Trophoblast cell (in vitro differentiated cells and primary cell): ENCODE data around the gene PITX2.
A peak's percentile ranks its signal among the peaks of the same experiment; 100 is the strongest.

Experiments used
- DNase-seq, 2 donors: peaks; one replicate each; pipeline ENCODE4 v3.0.0-alpha.2; 2016
- H2AFZ ChIP-seq: 2 replicates; pipeline ENCODE4 v1.6.1; 2013; ENCODE audit warnings: low read length, moderate library complexity, mild to moderate bottlenecking; ENCODE audit not compliant: insufficient read depth, poor library complexity
- H2AK5ac ChIP-seq: 2 replicates; pipeline ENCODE4 v1.6.1; 2013; ENCODE audit warnings: mild to moderate bottlenecking, low read length
- H2BK120ac ChIP-seq: 2 replicates; pipeline ENCODE4 v1.6.1; 2013; ENCODE audit warnings: low read length, mild to moderate bottlenecking, moderate library complexity; ENCODE audit not compliant: insufficient read depth, poor library complexity
- H2BK12ac ChIP-seq: 2 replicates; pipeline ENCODE4 v1.6.1; 2013; ENCODE audit warnings: mild to moderate bottlenecking, low read length, moderate library complexity
- H2BK5ac ChIP-seq: 2 replicates; pipeline ENCODE4 v1.6.1; 2013; ENCODE audit warnings: low read length, low read depth, moderate library complexity, mild to moderate bottlenecking; ENCODE audit not compliant: poor library complexity
- H3K14ac ChIP-seq: 2 replicates; pipeline ENCODE4 v1.6.1; 2013; ENCODE audit warnings: mild to moderate bottlenecking, low read length
- H3K18ac ChIP-seq: 2 replicates; pipeline ENCODE4 v1.6.1; 2013; ENCODE audit warnings: mild to moderate bottlenecking, low read length
- H3K23ac ChIP-seq: 2 replicates; pipeline ENCODE4 v1.6.1; 2013; ENCODE audit warnings: low read length
- H3K27ac ChIP-seq: 2 replicates; pipeline ENCODE4 v1.5.1; 2013; ENCODE audit warnings: low read depth, mild to moderate bottlenecking, inconsistent platforms, low read length, moderate library complexity
- H3K27me3 ChIP-seq: 2 replicates; pipeline ENCODE4 v1.6.1; 2013; ENCODE audit warnings: inconsistent platforms, mild to moderate bottlenecking, low read length, moderate library complexity; ENCODE audit not compliant: insufficient read depth
- H3K36me3 ChIP-seq, 2 experiments: 1 replicate in 1 of 2; 2 replicates in 1 of 2; pipeline ENCODE4 v1.6.1; 2013; ENCODE audit warnings: low read length in 2 of 2, mild to moderate bottlenecking in 2 of 2, moderate library complexity in 1 of 2; ENCODE audit not compliant: insufficient read depth in 2 of 2, control insufficient read depth in 1 of 2
- H3K4ac ChIP-seq: 2 replicates; pipeline ENCODE4 v1.6.1; 2013; ENCODE audit warnings: low read depth, mild to moderate bottlenecking, low read length, moderate library complexity
- H3K4me1 ChIP-seq, 2 experiments: 1 replicate in 1 of 2; 2 replicates in 1 of 2; pipeline ENCODE4 v1.6.1; 2013; ENCODE audit warnings: low read length in 2 of 2, mild to moderate bottlenecking in 2 of 2, moderate library complexity in 1 of 2; ENCODE audit not compliant: insufficient read depth in 2 of 2, control insufficient read depth in 1 of 2
- H3K4me2 ChIP-seq: 2 replicates; pipeline ENCODE4 v1.6.1; 2013; ENCODE audit warnings: inconsistent platforms, mild to moderate bottlenecking, low read length, moderate library complexity
- H3K4me3 ChIP-seq: 2 replicates; pipeline ENCODE4 v1.5.1; 2013; ENCODE audit warnings: mild to moderate bottlenecking, low read depth, low read length, inconsistent platforms
- H3K79me1 ChIP-seq: one replicate; pipeline ENCODE4 v1.6.1; 2013; ENCODE audit warnings: low read length
- H3K79me2 ChIP-seq: 2 replicates; pipeline ENCODE4 v1.6.1; 2013; ENCODE audit warnings: low read length, mild to moderate bottlenecking; ENCODE audit not compliant: control insufficient read depth, insufficient read depth, poor library complexity
- H3K9ac ChIP-seq: 2 replicates; pipeline ENCODE4 v1.6.1; 2013; ENCODE audit warnings: mild to moderate bottlenecking, low read length
- H3K9me3 ChIP-seq: 2 replicates; pipeline ENCODE4 v1.6.1; 2013; ENCODE audit warnings: low read depth, mild to moderate bottlenecking, control low read depth, inconsistent platforms, low read length; ENCODE audit not compliant: insufficient read depth
- H4K12ac ChIP-seq: 2 replicates; pipeline ENCODE4 v1.6.1; 2013; ENCODE audit warnings: low read depth, mild to moderate bottlenecking, low read length, moderate library complexity
- H4K8ac ChIP-seq: 2 replicates; pipeline ENCODE4 v1.6.1; 2013; ENCODE audit warnings: low read depth, mild to moderate bottlenecking, low read length, moderate library complexity
- H4K91ac ChIP-seq: one replicate; pipeline ENCODE4 v1.6.1; 2013; ENCODE audit warnings: low read depth, mild to moderate bottlenecking, low read length, moderate library complexity
- WGBS: extraction: QIAGEN DNeasy Blood & Tissue Kit; methylation state at CpG from one replicate; pipeline ENCODE4 v1.1.7; 2013; ENCODE audit warnings: missing lambda C conversion rate; ENCODE audit not compliant: insufficient read length, insufficient coverage; ENCODE audit errors: extremely low coverage; 5-methylcytosine and 5-hydroxymethylcytosine counted together

The PITX2 gene

GRCh38 chr4:110629780-110630687 is 7.2 kb upstream of the PITX2 start:
- no peak overlapping the region for H3K14ac ChIP-seq
- no CpG with 5 or more reads among the region's 26 CpGs for WGBS

GRCh38 chr4:110629214-110629754 is 6.4 kb upstream of the PITX2 start:
- Histone ChIP-seq H2BK5ac (no peak overlapping the region), H3K27ac (no peak overlapping the region), H4K91ac (no peak overlapping the region), H3K4me2 (no peak overlapping the region), H3K9ac (no peak overlapping the region), H3K14ac (no peak overlapping the region), H3K4me1 (peaks cover 8 to 10% of the 10 kb centered on the region in 2 experiments), H4K8ac (no peak overlapping the region), H3K36me3 (no peaks in the 10 kb centered on the region), H3K79me1 (no peaks in the 10 kb centered on the region), H2BK12ac (no peak overlapping the region), H2AK5ac (no peak overlapping the region), H2BK120ac (no peak overlapping the region), H3K4ac (no peak overlapping the region), H3K4me3 (no peak overlapping the region), H4K12ac (no peak overlapping the region), H3K79me2 (no peaks in the 10 kb centered on the region), H3K23ac (no peak overlapping the region), H2AFZ (no peak overlapping the region), H3K27me3 (peaks cover 82% of the 10 kb centered on the region), H3K18ac (no peak overlapping the region), H3K9me3 (peaks cover 6% of the 10 kb centered on the region)
- DNase-seq = no peak
- WGBS = no CpG with 5 or more reads among the region's 36 CpGs

More at GRCh38 chr4:110629780-110630687, 7.2 kb upstream of the PITX2 start:
- Histone ChIP-seq H2BK12ac (no peak overlapping the region), H2BK5ac (no peak overlapping the region), H3K9ac (no peak overlapping the region), H3K4ac (no peak overlapping the region), H3K27ac (no peak overlapping the region), H3K4me3 (no peak overlapping the region), H4K8ac (no peak overlapping the region), H3K23ac (no peak overlapping the region), H3K36me3 (no peaks in the 10 kb centered on the region), H4K12ac (no peak overlapping the region), H3K79me1 (no peaks in the 10 kb centered on the region), H3K4me2 (peak overlapping the region; percentile 26), H3K79me2 (no peaks in the 10 kb centered on the region), H3K27me3 (peaks cover 82% of the 10 kb centered on the region), H3K9me3 (peaks cover 6% of the 10 kb centered on the region), H3K4me1 (peaks cover 8 to 10% of the 10 kb centered on the region in 2 experiments), H2BK120ac (no peak overlapping the region), H2AK5ac (no peak overlapping the region), H4K91ac (no peak overlapping the region), H2AFZ (no peak overlapping the region), H3K18ac (no peak overlapping the region)
- no peak for DNase-seq

GRCh38 chr4:110628663-110629213 is 5.9 kb upstream of the PITX2 start:
- Histone ChIP-seq H2AFZ (no peak overlapping the region), H3K27me3 (peaks cover 79% of the 10 kb centered on the region), H3K23ac (no peak overlapping the region), H2BK12ac (no peak overlapping the region), H3K9ac (no peak overlapping the region), H2BK120ac (no peak overlapping the region), H2AK5ac (no peak overlapping the region), H3K14ac (no peak overlapping the region), H3K4me2 (peak overlapping the region; percentile 30), H4K8ac (no peak overlapping the region), H3K4me3 (no peak overlapping the region), H3K18ac (no peak overlapping the region), H3K79me1 (no peaks in the 10 kb centered on the region), H3K4me1 (peaks cover 8 to 10% of the 10 kb centered on the region in 2 experiments), H3K27ac (no peak overlapping the region), H3K4ac (no peak overlapping the region), H3K36me3 (no peaks in the 10 kb centered on the region), H3K9me3 (peaks cover 6% of the 10 kb centered on the region), H2BK5ac (no peak overlapping the region), H4K91ac (no peak overlapping the region), H4K12ac (no peak overlapping the region), H3K79me2 (no peaks in the 10 kb centered on the region)
- WGBS = no CpG with 5 or more reads among the region's 26 CpGs
- peak in 1 of 2 donors; percentile 22 for DNase-seq

GRCh38 chr4:110627977-110628662 is 5.2 kb upstream of the PITX2 start:
- no peak overlapping the region for H3K4ac ChIP-seq
- H3K36me3 ChIP-seq = no peaks in the 10 kb centered on the region
- no peak overlapping the region for H4K12ac ChIP-seq
- no peak overlapping the region for H2BK5ac ChIP-seq
- no peak overlapping the region for H3K4me2 ChIP-seq
- H3K79me1 ChIP-seq = no peaks in the 10 kb centered on the region
- DNase-seq = no peak
- no peak overlapping the region for H3K9ac ChIP-seq
- no peak overlapping the region for H4K91ac ChIP-seq
- no peaks in the 10 kb centered on the region for H3K79me2 ChIP-seq
- H2BK120ac ChIP-seq = no peak overlapping the region
- H3K18ac ChIP-seq = no peak overlapping the region
- H3K14ac ChIP-seq = no peak overlapping the region
- no peak overlapping the region for H4K8ac ChIP-seq
- no peak overlapping the region for H3K27ac ChIP-seq
- no peak overlapping the region for H2AFZ ChIP-seq
- H2AK5ac ChIP-seq = no peak overlapping the region
- H3K4me1 ChIP-seq = peaks cover 8 to 10% of the 10 kb centered on the region in 2 experiments
- H3K4me3 ChIP-seq = no peak overlapping the region
- H3K9me3 ChIP-seq = peaks cover 6% of the 10 kb centered on the region
- no CpG with 5 or more reads among the region's 11 CpGs for WGBS
- no peak overlapping the region for H3K23ac ChIP-seq
- H3K27me3 ChIP-seq = peaks cover 73% of the 10 kb centered on the region
- no peak overlapping the region for H2BK12ac ChIP-seq
